Right lobe of liver (tissue), 6 donors: ENCODE measurements around the gene CDH2. TPM values are rescaled to one million over a fixed set of nuclear protein-coding genes. Genes with fewer than 3 reads are reported as not detected.

Source experiments
- ATAC-seq, 4 donors: fragments of 200-7000 bp; cut with Tn5 transposase; one replicate each; pipeline ENCODE4 v1.9.1; 2020; ENCODE audit warnings: mild to moderate bottlenecking in 4 of 4, moderate library complexity in 4 of 4
- DNase-seq, 3 donors: peaks; one replicate each; pipeline ENCODE4 v3.0.0-alpha.2; 2020
- H3K27ac ChIP-seq, 3 donors: fragments of 200-600 bp; one replicate each; pipeline ENCODE4 v1.8.0; 2022
- H3K27me3 ChIP-seq, 2 donors: fragments of 200-600 bp; one replicate each; pipeline ENCODE4 v1.8.0; 2022
- H3K36me3 ChIP-seq, 4 donors: fragments of 200-600 bp; sonication (generic) in 1 of 4; one replicate each; pipeline versions ENCODE4 v1.5.1 to v1.8.0; 2017 to 2022; ENCODE audit warnings: control low read depth in 1 of 4
- H3K4me1 ChIP-seq, 4 donors: fragments of 200-600 bp; sonication (generic) in 1 of 4; one replicate each; pipeline versions ENCODE4 v1.5.1 to v1.8.0; 2017 to 2022; ENCODE audit warnings: control low read depth in 1 of 4
- H3K4me3 ChIP-seq, 3 donors: fragments of 200-600 bp; one replicate each; pipeline ENCODE4 v1.8.0; 2022
- H3K9me3 ChIP-seq, 4 donors: fragments of 200-600 bp; sonication (generic) in 1 of 4; one replicate each; pipeline versions ENCODE4 v1.5.1 to v1.8.0; 2017 to 2022; ENCODE audit warnings: control low read depth in 1 of 4
- CTCF ChIP-seq, 4 donors: fragments of 200-600 bp in 3 of 4; fragments of 450-650 bp in 1 of 4; IDR thresholded peaks; one replicate each; pipeline versions ENCODE4 v1.5.1 to v1.8.0; 2016 to 2022; ENCODE audit warnings: antibody characterized with exemption in 4 of 4, mild to moderate bottlenecking in 2 of 4
- POLR2A ChIP-seq: fragments of 450-650 bp; IDR thresholded peaks from one replicate; pipeline ENCODE4 v1.6.1; 2017; ENCODE audit warnings: antibody characterized with exemption, mild to moderate bottlenecking
- WGBS: methylation state at CpG from one replicate; pipeline ENCODE4 v1.1.6; 2018; ENCODE audit warnings: low coverage, low lambda C conversion rate; ENCODE audit not compliant: insufficient coverage; ENCODE audit errors: missing lambda C conversion rate; 5-methylcytosine and 5-hydroxymethylcytosine counted together
- intact Hi-C, 2 donors: fragments of 100-400 bp; cut with DNase I; formaldehyde crosslinking; loops; one replicate each; pipeline versions ENCODE4 v1.11.2 to v1.14.1; 2022
- total RNA-seq, 6 experiments: library from RNA; depleted of rRNA in 2 of 6; stranded (reverse); fragments of >200 nt in 2 of 6; fragmentation: NEBNext Ultra II Directional in 3 of 6; extraction: Animal tissue kit (Norgen Biotek cat#: 25700) in 3 of 6; gene quantifications; one replicate each; pipeline versions ENCODE4 v1.1.0 to v1.2.4, GENCODE V29; 2016 to 2023
- donor health status: DM: no; HTN: yes; CAD: no.
- donor health status: DM: no; HTN: no; CAD: no.
- donor health status: DM: no; HTN: no; CAD: no.
- donor health status: DM: no; HTN: yes; CAD: no.
- donor health status: DM: no; HTN: yes; CAD: no.

CDH2 gene
- total RNA-seq, 6 experiments from 2014 or later = 32.3 to 46.8 (median 35.8) TPM

DNA sequence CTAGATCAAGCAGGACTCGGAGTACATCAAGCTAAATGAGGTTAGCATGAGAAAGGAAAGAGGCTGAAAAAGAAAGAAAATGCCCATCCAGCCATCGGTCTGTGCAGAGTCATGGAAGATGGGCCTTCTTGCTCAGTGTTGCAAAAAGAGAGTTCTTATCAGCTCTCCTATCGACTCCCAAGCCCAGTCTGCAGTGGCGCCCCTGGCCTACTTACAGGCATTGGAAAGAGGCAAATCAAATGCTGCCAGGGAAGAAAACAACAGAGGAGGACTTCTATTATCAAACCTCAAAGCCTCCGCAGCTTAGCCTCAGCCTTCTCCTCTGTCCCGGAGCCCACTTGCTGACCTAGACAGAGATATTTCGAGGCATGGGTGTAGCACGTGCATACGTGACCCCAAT lies 66.0 kb downstream of the CDH2 start:
- DNase-seq = no peak
- no peak overlapping the region for H3K27ac ChIP-seq
- H3K27me3 ChIP-seq = no peaks in the 10 kb centered on the region
- no peaks in the 10 kb centered on the region for H3K9me3 ChIP-seq
- no peak overlapping the region for H3K4me3 ChIP-seq
- H3K4me1 ChIP-seq = peaks cover 0 to 25% (median 7%) of the 10 kb centered on the region in 4 donors
- no peak for TF ChIP-seq CTCF (IDR thresholded peaks at IDR 0.05)
- no peak for TF ChIP-seq POLR2A
- intact Hi-C loops = no loop called here
- peak in 1 of 4 donors; percentile 11 for ATAC-seq
- no peaks in the 10 kb centered on the region for H3K36me3 ChIP-seq
- 78% methylated on average over 7 of the region's 9 CpGs for WGBS

DNA sequence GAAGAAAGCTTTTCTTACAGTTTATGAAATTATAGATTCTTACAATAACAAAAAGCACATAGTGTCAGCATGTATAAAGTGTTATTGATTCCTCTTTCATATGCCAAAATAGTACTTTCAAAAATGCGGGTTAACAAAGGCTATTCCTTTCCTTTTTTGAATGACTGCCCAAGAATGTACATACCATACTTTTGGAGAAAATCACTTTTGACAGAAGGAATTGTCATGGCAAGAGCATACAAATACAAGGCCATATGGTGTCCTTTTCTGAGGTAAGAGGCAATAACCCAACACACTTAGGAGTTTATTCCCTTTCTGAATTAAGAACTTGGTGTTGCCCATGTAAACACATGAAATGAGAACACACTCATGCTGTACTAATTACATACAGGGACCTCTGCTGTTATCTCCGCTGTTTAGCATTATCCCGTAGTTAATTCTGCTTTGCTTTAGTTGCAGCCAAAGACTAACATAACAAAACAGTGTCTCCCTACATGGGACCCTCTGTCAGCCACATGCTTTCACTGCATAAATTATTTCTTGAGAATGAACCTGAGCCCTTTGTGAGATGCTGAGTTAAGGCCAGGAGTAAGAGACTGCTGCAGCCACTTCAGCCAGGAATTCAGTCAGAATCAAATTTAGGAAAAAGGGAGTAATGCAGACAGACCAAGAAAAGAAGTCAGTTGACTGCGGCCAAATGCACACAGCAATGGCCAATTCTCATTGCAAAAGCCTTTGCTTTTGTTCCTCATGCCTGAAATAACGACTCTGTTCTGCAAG lies 67.0 kb downstream of the CDH2 start:
- no peak overlapping the region for H3K4me3 ChIP-seq
- no peak overlapping the region for H3K27ac ChIP-seq
- WGBS = 63% methylated on average over 5 of the region's 5 CpGs
- H3K9me3 ChIP-seq = no peaks in the 10 kb centered on the region
- H3K27me3 ChIP-seq = no peaks in the 10 kb centered on the region
- DNase-seq (no peak), ATAC-seq (no peak)
- intact Hi-C loops = no loop called here
- H3K36me3 ChIP-seq = no peaks in the 10 kb centered on the region
- TF ChIP-seq POLR2A (no peak), CTCF (IDR thresholded peaks at IDR 0.05) (no peak)
- peaks cover 0 to 24% (median 5%) of the 10 kb centered on the region in 4 donors for H3K4me1 ChIP-seq

DNA sequence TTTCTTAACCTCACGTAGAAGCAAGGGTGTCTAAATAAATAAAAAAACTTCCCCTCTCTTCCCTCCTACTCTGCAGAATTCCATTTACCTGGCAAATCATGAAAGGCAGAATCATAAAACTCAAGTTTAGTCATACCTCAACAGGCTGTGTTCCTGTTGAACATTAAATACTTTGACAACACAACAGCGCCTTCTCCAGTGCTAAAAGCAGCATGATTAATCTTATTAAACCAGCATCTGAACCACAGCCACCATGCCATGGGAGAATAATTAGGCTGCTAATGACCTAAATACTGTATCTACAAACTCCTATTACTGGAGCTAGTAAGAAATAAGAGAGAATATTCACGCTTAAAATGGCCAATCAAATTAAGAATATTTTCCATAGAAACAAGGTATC lies 68.1 kb downstream of the CDH2 start:
- TF ChIP-seq CTCF (IDR thresholded peaks at IDR 0.05) (peak in 3 of 4 donors; percentile 14 to 42 (median 21)), POLR2A (no peak)
- Histone ChIP-seq H3K9me3 (no peaks in the 10 kb centered on the region), H3K36me3 (no peaks in the 10 kb centered on the region), H3K27me3 (no peaks in the 10 kb centered on the region), H3K4me1 (peaks cover 0 to 24% (median 5%) of the 10 kb centered on the region in 4 donors), H3K4me3 (no peak overlapping the region), H3K27ac (no peak overlapping the region)
- peak; percentile 56 to 78 (median 59) for ATAC-seq
- 51% methylated on average over 3 of the region's 3 CpGs for WGBS
- DNase-seq = no peak
- intact Hi-C loops = no loop called here

- H3K36me3 ChIP-seq = no peaks in the 10 kb centered on the region
- no peak overlapping the region for H3K4me3 ChIP-seq
- ATAC-seq = peak; percentile 32 to 70 (median 50)
- H3K27me3 ChIP-seq = no peaks in the 10 kb centered on the region
- H3K27ac ChIP-seq = no peak overlapping the region
- intact Hi-C loops = no loop called here
- H3K4me1 ChIP-seq = peaks cover 0 to 24% (median 5%) of the 10 kb centered on the region in 4 donors
- no peaks in the 10 kb centered on the region for H3K9me3 ChIP-seq
- 93% methylated on average over 1 of the region's 1 CpG for WGBS
- DNase-seq = no peak
- TF ChIP-seq CTCF (IDR thresholded peaks at IDR 0.05) = no peak
- TF ChIP-seq POLR2A = no peak
Observed at GRCh38 chr18:28108254-28108653, 68.7 kb downstream of the CDH2 start.
